ENCODE data around the gene SASH1.

- TF ChIP-seq CTCF (conservative IDR thresholded peaks at IDR 0.05; ENCODE audit: low read depth, low read length) (no peak), EZH2 (IDR thresholded peaks at IDR 0.05; ENCODE audit: borderline replicate concordance, low read depth, low read length, poor library complexity, severe bottlenecking) (no peak)
Measured at GRCh38 chr6:148572676-148573335, 230.2 kb downstream of the SASH1 start.

Data from A673 (cell line).